K562 (cell line): ENCODE measurements around the gene FAM50B. TPM values are rescaled to one million over a fixed set of nuclear protein-coding genes. Genes with fewer than 3 reads are reported as not detected.

Source experiments
- CBX1 ChIP-seq: sonication (generic); IDR thresholded peaks from 2 replicates; pipeline ENCODE4 v1.6.1; 2016; ENCODE audit warnings: antibody characterized with exemption, low read depth, mild to moderate bottlenecking
- DIDO1 ChIP-seq: fragments of 450-650 bp; IDR thresholded peaks from 2 replicates; pipeline ENCODE4 v1.6.1; 2016; ENCODE audit warnings: low read depth, missing biosample characterization, missing genetic modification characterization
- E2F4 ChIP-seq: sonication (generic); formaldehyde crosslinking; IDR thresholded peaks from 2 replicates; pipeline ENCODE4 v1.8.0; 2022; ENCODE audit warnings: mild to moderate bottlenecking, low read depth, missing genetic modification reagents
- RERE ChIP-seq: sonication (generic); formaldehyde crosslinking; IDR thresholded peaks from 2 replicates; pipeline ENCODE4 v1.8.0; 2023; ENCODE audit warnings: missing genetic modification reagents, mild to moderate bottlenecking, borderline replicate concordance
- polyA plus RNA-seq, 8 experiments: library from polyadenylated mRNA; depleted of rRNA in 4 of 8; stranded (reverse) in 5 of 8; unstranded in 3 of 8; fragments of >200 nt; fragmentation: Nextera tagmentation in 2 of 8; fragmentation: Illumina TruSeq in 1 of 8; extraction: Ambion mirVana in 2 of 8; extraction: Trizol in 1 of 8; gene quantifications; 2 replicates each; pipeline versions ENCODE4 v1.2.1 to v1.2.3, GENCODE V29; 2011 to 2014; ENCODE audit warnings: inconsistent platforms in 1 of 8, missing spikeins in 1 of 8
- total RNA-seq, 7 experiments: library from RNA; depleted of rRNA in 6 of 7; stranded (reverse); fragments of >200 nt in 6 of 7; fragmentation: Illumina TruSeq in 2 of 7; extraction: Trizol in 2 of 7; gene quantifications; 2 replicates each; pipeline versions ENCODE4 v1.2.1 to v1.2.3, GENCODE V29; 2011 to 2021; ENCODE audit warnings: low replicate concordance in 1 of 7

Gene FAM50B
- total and polyA plus RNA-seq, 9 of the 15 experiments (the other 6 are each of a cell fraction or from before 2014, with no cell fraction given), result 0.09 to 0.16 (median 0.13) TPM; not detected in 6

- TF ChIP-seq RERE (CRISPR knock-in tag) (no peak), DIDO1 (tag) (no peak), E2F4 (CRISPR knock-in tag) (no peak), CBX1 (no peak)
- TF ChIP-seq, all 486 proteins: peak for 0
Measured at GRCh38 chr6:3805448-3806123, 43.6 kb upstream of the FAM50B start (continued).
